A673 (cell line): ENCODE data around the gene COBL. TPM values are rescaled to one million over a fixed set of nuclear protein-coding genes. Genes with fewer than 3 reads are reported as not detected.

Experiments
- BruUV-seq: library from RNA; stranded (reverse); fragments of 400-500 nt; replicated peaks from 2 replicates; lab custom pipeline; 2021; lab: Mats Ljungman, UMichigan
- CTCF ChIA-PET: fragments of 300-600 bp; sonication (Branson Sonifier 250); formaldehyde crosslinking; loops from one replicate; lab custom pipeline; 2022; ENCODE audit warnings: antibody characterized with exemption; lab: Charles Lee
- POLR2A ChIA-PET: fragments of 300-600 bp; sonication (Branson Sonifier 250); formaldehyde crosslinking; loops from one replicate; lab custom pipeline; 2022; ENCODE audit warnings: antibody characterized with exemption; ENCODE audit not compliant: low non-redundant PET; lab: Charles Lee
- DNase-seq: peaks from one replicate; pipeline ENCODE4 v3.0.0-alpha.2; 2015; ENCODE audit warnings: low spot score
- H3K27ac ChIP-seq: fragments of 200-600 bp; sonication (generic); 2 replicates; pipeline ENCODE4 v1.5.1; 2016; ENCODE audit warnings: mixed run types, low read depth, mild to moderate bottlenecking, mixed read lengths, antibody characterized with exemption, low read length; ENCODE audit not compliant: poor library complexity, severe bottlenecking
- H3K27me3 ChIP-seq: fragments of 200-600 bp; sonication (generic); replicated peaks from 2 replicates; pipeline ENCODE4 v1.6.1; 2017; ENCODE audit warnings: mixed run types, low read depth, mild to moderate bottlenecking, mixed read lengths, antibody characterized with exemption, low read length; ENCODE audit not compliant: insufficient read depth, poor library complexity
- H3K36me3 ChIP-seq: fragments of 200-600 bp; sonication (generic); 2 replicates; pipeline ENCODE4 v1.6.1; 2016; ENCODE audit warnings: mixed run types, mild to moderate bottlenecking, mixed read lengths, antibody characterized with exemption, low read length; ENCODE audit not compliant: insufficient read depth, poor library complexity, severe bottlenecking
- H3K4me1 ChIP-seq: fragments of 200-600 bp; sonication (generic); 2 replicates; pipeline ENCODE4 v1.6.1; 2017; ENCODE audit warnings: mixed run types, mild to moderate bottlenecking, mixed read lengths, antibody characterized with exemption, low read length; ENCODE audit not compliant: insufficient read depth, poor library complexity, severe bottlenecking
- H3K4me3 ChIP-seq: fragments of 200-600 bp; sonication (generic); 2 replicates; pipeline ENCODE4 v1.5.1; 2016; ENCODE audit warnings: low read depth, mixed run types, mild to moderate bottlenecking, mixed read lengths, low read length; ENCODE audit not compliant: poor library complexity, severe bottlenecking
- H3K9me3 ChIP-seq: fragments of 200-600 bp; sonication (generic); 2 replicates; pipeline ENCODE4 v1.6.1; 2016; ENCODE audit warnings: mixed run types, low read depth, mild to moderate bottlenecking, mixed read lengths, antibody characterized with exemption, low read length; ENCODE audit not compliant: poor library complexity, severe bottlenecking
- CTCF ChIP-seq: fragments of 300-800, 200-600 bp; sonication (generic); conservative IDR thresholded peaks from 2 replicates; pipeline ENCODE4 v1.5.1; 2017; ENCODE audit warnings: low read depth, mild to moderate bottlenecking, antibody characterized with exemption, low read length, moderate library complexity, mixed read lengths
- EZH2 ChIP-seq: fragments of 200-600 bp; sonication (generic); IDR thresholded peaks from 2 replicates; pipeline ENCODE4 v1.6.1; 2017; ENCODE audit warnings: borderline replicate concordance, low read depth, mild to moderate bottlenecking, mixed read lengths, antibody characterized with exemption, low read length; ENCODE audit not compliant: poor library complexity, severe bottlenecking
- intact Hi-C: fragments of 100-400 bp; cut with micrococcal nuclease; formaldehyde crosslinking; loops from one replicate; pipeline ENCODE4 v1.10.0; 2022; ENCODE audit not compliant: unreplicated experiment
- total RNA-seq: library from RNA; stranded (reverse); gene quantifications from 2 replicates; pipeline ENCODE4 v1.2.3, GENCODE V29; 2021

Gene COBL
- total RNA-seq, 1 experiment from 2014 or later, result not detected

- DNase-seq, result no peak
- no peak overlapping the region for H3K4me3 ChIP-seq
- H3K4me1 ChIP-seq, result no peaks in the 10 kb centered on the region
- CTCF ChIA-PET, result no interaction called here
- intact Hi-C loops, result no loop called here
- H3K9me3 ChIP-seq, result peaks cover 9% of the 10 kb centered on the region
- POLR2A ChIA-PET, result no interaction called here
- no peak overlapping the region for H3K27ac ChIP-seq
- H3K27me3 ChIP-seq, result no peaks in the 10 kb centered on the region
- H3K36me3 ChIP-seq, result no peaks in the 10 kb centered on the region
- BruUV-seq, result no TSS peak
- TF ChIP-seq EZH2 (no peak), CTCF (no peak)
Measured at GRCh38 chr7:51011710-51012350, 304.8 kb downstream of the COBL start.

DNA sequence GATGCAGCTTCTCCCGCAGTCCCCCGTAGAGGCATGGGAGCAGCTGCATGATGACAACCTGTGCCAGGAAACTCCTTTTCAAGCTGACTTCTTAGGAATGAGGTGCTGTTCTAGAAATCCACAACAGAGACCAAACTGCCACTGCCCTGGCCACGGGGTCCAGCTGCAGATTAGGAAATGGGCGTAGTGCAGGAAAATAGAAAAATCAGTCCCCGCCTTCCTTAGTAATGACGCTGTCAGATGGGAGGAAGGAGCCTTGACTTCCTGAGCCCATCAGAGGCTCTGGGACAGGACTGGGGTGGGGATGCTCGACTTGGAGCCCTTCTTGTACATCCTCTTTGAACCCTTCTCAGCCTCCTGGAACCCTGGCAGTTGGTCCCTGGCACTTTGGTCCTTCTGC, 306.1 kb downstream of the COBL start:
- Histone ChIP-seq H3K4me3 (no peak overlapping the region), H3K27ac (no peak overlapping the region), H3K4me1 (no peaks in the 10 kb centered on the region), H3K9me3 (peaks cover 15% of the 10 kb centered on the region), H3K36me3 (no peaks in the 10 kb centered on the region), H3K27me3 (no peaks in the 10 kb centered on the region)
- TF ChIP-seq CTCF (no peak), EZH2 (no peak)
- POLR2A ChIA-PET, result no interaction called here
- intact Hi-C loops, result no loop called here
- DNase-seq, result no peak
- BruUV-seq, result no TSS peak
- CTCF ChIA-PET, result no interaction called here

DNA sequence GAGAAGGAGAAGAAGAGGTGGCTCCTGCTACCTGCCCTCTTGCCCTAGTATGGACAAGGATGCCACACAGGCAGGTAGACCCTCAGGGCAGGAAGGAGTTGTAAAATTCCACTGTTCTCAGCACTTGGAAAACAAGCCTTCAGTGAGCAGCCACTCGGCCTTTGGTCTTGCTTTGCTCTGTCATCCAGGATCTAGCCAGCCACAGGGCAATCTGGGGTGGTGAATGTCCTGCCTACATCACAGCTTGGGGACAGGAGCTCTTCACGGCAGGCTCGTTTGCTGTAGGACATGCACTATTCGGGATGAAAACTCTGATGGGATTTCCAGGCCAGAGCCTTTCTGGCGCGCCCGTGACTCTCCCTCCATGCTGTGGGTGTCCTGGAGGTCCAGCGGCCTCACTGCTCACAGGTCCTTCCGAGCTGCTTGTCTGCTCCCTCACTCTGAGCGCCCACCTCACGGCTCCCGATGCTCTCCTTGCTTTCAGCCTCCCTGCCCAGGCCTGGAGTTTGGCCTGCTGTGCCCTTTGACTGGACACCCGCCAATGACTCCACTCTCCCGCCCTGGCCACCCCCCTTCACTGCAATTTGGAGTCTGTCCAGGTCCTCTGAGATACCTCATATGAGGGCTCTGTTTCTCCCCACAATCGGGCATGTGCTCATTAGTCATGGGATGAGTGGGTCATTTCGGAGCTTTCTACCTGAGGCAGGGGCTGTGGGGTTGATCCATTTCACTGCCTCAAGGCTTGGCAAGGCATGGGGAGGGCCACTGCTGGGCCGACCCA, 306.7 kb downstream of the COBL start:
- no peaks in the 10 kb centered on the region for H3K36me3 ChIP-seq
- no peak for DNase-seq
- no peak overlapping the region for H3K27ac ChIP-seq
- ChIA-PET CTCF (no interaction called here), POLR2A (no interaction called here)
- TF ChIP-seq CTCF (no peak), EZH2 (no peak)
- no peaks in the 10 kb centered on the region for H3K27me3 ChIP-seq
- H3K4me3 ChIP-seq, result no peak overlapping the region
- intact Hi-C loops, result no loop called here
- no peaks in the 10 kb centered on the region for H3K4me1 ChIP-seq
- no TSS peak for BruUV-seq
- H3K9me3 ChIP-seq, result peaks cover 17% of the 10 kb centered on the region
